Esophagus muscularis mucosa (tissue), 3 donors: ENCODE data around the gene SLC25A23.

Source experiments
- CTCF ChIP-seq, 3 experiments: fragments of 200-600 bp in 2 of 3; fragments of 450-650 bp in 1 of 3; sonication (generic) in 2 of 3; IDR thresholded peaks; one replicate each; pipeline ENCODE4 v1.5.1; 2017 to 2019; ENCODE audit warnings: antibody characterized with exemption in 3 of 3, mild to moderate bottlenecking in 2 of 3, moderate library complexity in 1 of 3
- POLR2A ChIP-seq: fragments of 450-650 bp; IDR thresholded peaks from one replicate; pipeline ENCODE4 v1.6.1; 2017; ENCODE audit warnings: antibody characterized with exemption, moderate library complexity, mild to moderate bottlenecking, low read depth
- POLR2AphosphoS5 ChIP-seq, 2 donors: sonication (generic); formaldehyde crosslinking; IDR thresholded peaks; one replicate each; pipeline ENCODE4 v1.6.1; 2017; ENCODE audit warnings: antibody characterized with exemption in 2 of 2

DNA sequence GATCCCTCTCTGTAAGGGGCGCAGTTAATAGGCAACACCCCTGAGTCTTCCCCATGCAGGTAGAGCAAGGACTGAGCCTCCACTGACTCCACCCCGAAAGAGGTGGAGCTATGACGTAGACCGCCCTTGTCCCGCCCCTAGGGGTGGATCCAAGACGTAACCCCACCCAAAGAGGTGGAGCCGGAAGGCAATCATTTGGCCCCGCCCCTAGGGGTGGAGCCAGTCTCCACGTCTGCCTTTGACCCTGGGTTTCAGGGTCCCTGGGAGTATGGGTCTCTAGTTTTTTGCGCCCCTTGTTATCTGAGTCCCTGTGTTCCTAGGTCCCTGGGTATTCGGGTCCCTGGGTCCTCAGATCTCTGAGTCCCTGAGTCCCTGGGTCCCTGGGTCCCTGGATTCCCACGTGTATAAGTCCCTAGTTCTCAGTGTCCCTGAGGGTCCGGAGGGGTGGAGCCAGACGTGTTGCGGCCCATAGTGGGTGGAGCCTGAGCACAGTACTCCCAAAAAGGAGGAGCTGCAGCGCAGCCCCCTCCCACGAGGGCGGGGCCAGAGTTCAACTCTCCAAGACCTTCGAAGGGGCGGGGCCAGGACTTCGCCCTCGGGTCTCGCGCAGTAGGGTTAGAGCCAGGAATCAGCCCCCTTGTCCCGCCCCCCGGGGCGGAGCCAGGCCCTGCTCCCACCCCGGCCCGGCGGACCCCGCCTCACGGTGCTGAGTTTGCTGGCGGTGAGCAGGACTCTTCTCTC lies 16.7 kb upstream of the SLC25A23 start:
- TF ChIP-seq CTCF (IDR thresholded peaks at IDR 0.05) (no peak), POLR2A (no peak), POLR2AphosphoS5 (IDR thresholded peaks at IDR 0.05) (no peak)
